Prostate gland (tissue), 2 donors: ENCODE measurements around the gene BRME1.

Experiments
- CTCF ChIP-seq, 4 experiments: fragments of 200-600 bp in 2 of 4; fragments of 450-650 bp in 2 of 4; sonication (generic) in 2 of 4; IDR thresholded peaks; 1 replicate in 3 of 4; 2 replicates in 1 of 4; pipeline ENCODE4 v1.5.1; 2016 to 2019; ENCODE audit warnings: antibody characterized with exemption in 4 of 4, mild to moderate bottlenecking in 2 of 4, moderate library complexity in 2 of 4
- POLR2AphosphoS5 ChIP-seq: sonication (generic); formaldehyde crosslinking; IDR thresholded peaks from one replicate; pipeline ENCODE4 v1.6.1; 2017; ENCODE audit warnings: antibody characterized with exemption

GRCh38 chr19:13834244-13835069 lies 71.5 kb downstream of the BRME1 start:
- TF ChIP-seq POLR2AphosphoS5 (no peak), CTCF (IDR thresholded peaks at IDR 0.05) (no peak)
